ENCODE measurements around the gene MCTP1. TPM values are rescaled to one million over a fixed set of nuclear protein-coding genes. Genes with fewer than 3 reads are reported as not detected.

Gene MCTP1
- polyA plus RNA-seq, 3 donors: 34.4 to 72.9 (median 55.5) TPM

DNA sequence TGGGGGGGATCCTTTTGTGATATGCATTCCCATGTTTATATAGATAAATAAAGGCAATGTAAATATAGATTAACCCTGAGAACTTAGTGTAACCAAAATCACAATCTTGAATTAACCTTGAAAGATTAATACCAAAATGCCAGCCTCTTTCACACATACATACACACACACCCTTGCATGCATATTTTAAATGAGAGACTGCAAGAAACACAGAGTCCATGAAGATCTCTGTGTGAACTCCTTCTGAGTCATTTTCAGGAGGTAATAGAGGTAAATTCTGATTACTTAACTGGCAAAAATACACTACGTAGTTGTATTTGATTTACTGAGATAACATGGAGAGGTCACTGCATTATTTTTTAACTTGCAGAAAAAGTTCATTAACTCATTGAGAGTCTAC, 548.4 kb downstream of the MCTP1 start:
- Histone ChIP-seq H3K4me1 (ENCODE audit: control insufficient read depth in 1 of 2, insufficient read depth in 2 of 2, low read length in 2 of 2) (no peaks in the 10 kb centered on the region), H3K9me3 (replicated peaks in 1 of 2; ENCODE audit: control insufficient read depth in 1 of 2, insufficient read depth in 1 of 2, low read length in 2 of 2) (no peaks in the 10 kb centered on the region), H3K27ac (ENCODE audit: low read depth in 1 of 2, low read length in 2 of 2) (no peak overlapping the region), H3K9ac (ENCODE audit: insufficient read depth, low read length, poor library complexity, severe bottlenecking) (no peak overlapping the region), H4K20me1 (ENCODE audit: insufficient read depth, low read length) (no peaks in the 10 kb centered on the region), H3K27me3 (ENCODE audit: control insufficient read depth in 2 of 2, insufficient read depth in 2 of 2, low read length in 2 of 2) (no peaks in the 10 kb centered on the region), H3K79me2 (ENCODE audit: insufficient read depth, low read length) (no peaks in the 10 kb centered on the region), H3K36me3 (replicated peaks in 1 of 2; ENCODE audit: control insufficient read depth in 1 of 2, insufficient read depth in 2 of 2, low read length in 2 of 2) (peaks cover 0 to 14% of the 10 kb centered on the region in 2 donors), H3K4me3 (replicated peaks in 1 of 3; ENCODE audit: low read depth in 2 of 3, low read length in 3 of 3) (no peak overlapping the region), H3K4me2 (replicated peaks; ENCODE audit: extremely low read depth, low read length, poor library complexity, severe bottlenecking) (no peak overlapping the region), H2AFZ (ENCODE audit: insufficient read depth, low read depth, low read length, poor library complexity, severe bottlenecking) (no peak overlapping the region)
- DNase-seq: no peak
- Mint-ChIP-seq H3K27ac (no peak overlapping the region), H3K4me1 (peaks cover 3% of the 10 kb centered on the region), H3K27me3 (ENCODE audit: low read depth in 3 of 3) (no peaks in the 10 kb centered on the region), H3K9me3 (no peaks in the 10 kb centered on the region), H3K4me3 (no peak overlapping the region), H3K36me3 (peaks cover 17 to 22% of the 10 kb centered on the region in 2 donors)
- no peak for TF ChIP-seq CTCF (IDR thresholded peaks at IDR 0.05)
- no CpG with 5 or more reads among the region's 1 CpG for WGBS (ENCODE audit: insufficient coverage)
- intact Hi-C loops (cut with micrococcal nuclease): no loop called here

GRCh38 chr5:94731471-94731870, 553.4 kb downstream of the MCTP1 start:
- WGBS (ENCODE audit: insufficient coverage): no CpG with 5 or more reads among the region's 1 CpG
- H3K9me3 ChIP-seq (replicated peaks in 1 of 2; ENCODE audit: control insufficient read depth in 1 of 2, insufficient read depth in 1 of 2, low read length in 2 of 2): no peaks in the 10 kb centered on the region
- Mint-ChIP-seq H3K27me3 (ENCODE audit: low read depth in 3 of 3) (no peaks in the 10 kb centered on the region), H3K4me3 (no peak overlapping the region), H3K4me1 (peaks cover 8% of the 10 kb centered on the region), H3K9me3 (no peaks in the 10 kb centered on the region), H3K27ac (no peak overlapping the region), H3K36me3 (peaks cover 11 to 21% of the 10 kb centered on the region in 2 donors)
- H3K79me2 ChIP-seq (ENCODE audit: insufficient read depth, low read length): no peaks in the 10 kb centered on the region
- peaks cover 0 to 24% of the 10 kb centered on the region in 2 donors for H3K36me3 ChIP-seq (replicated peaks in 1 of 2; ENCODE audit: control insufficient read depth in 1 of 2, insufficient read depth in 2 of 2, low read length in 2 of 2)
- TF ChIP-seq CTCF (IDR thresholded peaks at IDR 0.05): no peak
- no peak overlapping the region for H3K4me2 ChIP-seq (replicated peaks; ENCODE audit: extremely low read depth, low read length, poor library complexity, severe bottlenecking)
- H3K27me3 ChIP-seq (ENCODE audit: control insufficient read depth in 2 of 2, insufficient read depth in 2 of 2, low read length in 2 of 2): no peaks in the 10 kb centered on the region
- no peak overlapping the region for H2AFZ ChIP-seq (ENCODE audit: insufficient read depth, low read depth, low read length, poor library complexity, severe bottlenecking)
- intact Hi-C loops (cut with micrococcal nuclease): no loop called here
- H3K4me1 ChIP-seq (ENCODE audit: control insufficient read depth in 1 of 2, insufficient read depth in 2 of 2, low read length in 2 of 2): no peaks in the 10 kb centered on the region
- peak overlapping the region in 1 of 2 donors; percentile 46 for H3K27ac ChIP-seq (ENCODE audit: low read depth in 1 of 2, low read length in 2 of 2)
- H3K4me3 ChIP-seq (replicated peaks in 1 of 3; ENCODE audit: low read depth in 2 of 3, low read length in 3 of 3): no peak overlapping the region
- H4K20me1 ChIP-seq (ENCODE audit: insufficient read depth, low read length): no peaks in the 10 kb centered on the region
- no peak for DNase-seq
- no peak overlapping the region for H3K9ac ChIP-seq (ENCODE audit: insufficient read depth, low read length, poor library complexity, severe bottlenecking)
